ENCODE measurements around the gene EMSY.

EMSY gene

GRCh38 chr11:76495019-76495418 lies 50.2 kb downstream of the EMSY start:
- H3K4me3 ChIP-seq (ENCODE audit: low read length): no peak overlapping the region
- TF ChIP-seq CTCF (IDR thresholded peaks at IDR 0.05; ENCODE audit: insufficient read depth, low read depth, low read length, missing control alignments): no peak
- no peak for DNase-seq (ENCODE audit: low read depth)

DNA sequence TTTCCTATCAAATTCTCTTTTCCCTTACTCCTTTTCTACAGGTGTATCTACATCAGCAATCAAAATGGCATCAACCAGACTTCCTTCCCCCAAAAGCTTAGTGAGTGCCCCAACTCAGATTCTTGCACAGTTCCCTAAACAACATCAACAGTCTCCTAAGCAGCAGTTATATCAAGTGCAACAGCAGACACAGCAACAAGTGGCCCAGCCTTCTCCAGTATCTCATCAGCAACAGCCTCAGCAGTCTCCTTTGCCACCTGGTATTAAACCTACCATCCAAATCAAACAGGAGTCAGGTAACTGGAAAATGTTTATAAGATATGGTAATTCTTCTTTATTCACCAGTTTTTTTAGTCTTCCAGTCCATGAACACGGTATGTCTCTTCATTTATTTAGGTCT lies 51.4 kb downstream of the EMSY start:
- H3K4me3 ChIP-seq (ENCODE audit: low read length): no peak overlapping the region
- DNase-seq (ENCODE audit: low read depth): no peak
- no peak for TF ChIP-seq CTCF (IDR thresholded peaks at IDR 0.05; ENCODE audit: insufficient read depth, low read depth, low read length, missing control alignments)

DNA sequence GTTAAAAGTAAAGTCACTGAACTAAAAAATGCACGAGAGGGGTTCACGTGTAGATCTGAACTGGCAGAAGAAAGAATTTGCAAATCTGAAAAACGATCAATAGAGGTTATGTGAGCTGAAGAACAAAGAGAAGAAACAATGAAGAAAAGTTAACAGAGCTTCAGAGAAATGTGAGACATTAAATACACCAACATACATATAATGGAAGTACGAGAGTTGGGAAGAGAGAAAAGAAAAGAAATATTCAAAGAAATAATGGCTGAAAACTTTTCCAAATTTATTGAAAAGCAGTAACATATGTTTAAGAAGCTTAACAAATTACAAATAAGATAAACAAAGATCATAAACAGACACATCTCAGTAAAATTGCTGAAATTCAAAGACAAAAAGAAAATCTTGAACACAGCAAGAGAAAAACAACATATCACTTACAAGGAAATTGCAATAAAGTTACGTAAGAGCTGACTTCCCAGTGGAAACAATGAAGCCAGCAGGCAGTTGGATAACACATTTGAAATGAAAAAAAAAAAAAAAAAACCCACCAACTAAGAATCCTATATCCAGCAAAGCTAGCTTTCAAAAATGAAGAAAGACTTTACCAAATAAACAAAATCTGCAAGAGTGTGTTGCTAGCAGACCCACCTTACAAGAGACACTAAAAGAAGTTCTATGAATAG lies 56.8 kb downstream of the EMSY start:
- peak; percentile 3 for DNase-seq (ENCODE audit: low read depth)
- no peak overlapping the region for H3K4me3 ChIP-seq (ENCODE audit: low read length)
- no peak for TF ChIP-seq CTCF (IDR thresholded peaks at IDR 0.05; ENCODE audit: insufficient read depth, low read depth, low read length, missing control alignments)

- DNase-seq (ENCODE audit: low read depth): no peak
- TF ChIP-seq CTCF (IDR thresholded peaks at IDR 0.05; ENCODE audit: insufficient read depth, low read depth, low read length, missing control alignments): no peak
- no peak overlapping the region for H3K4me3 ChIP-seq (ENCODE audit: low read length)
Measured at GRCh38 chr11:76506833-76507232, 62.0 kb downstream of the EMSY start.

- TF ChIP-seq CTCF (IDR thresholded peaks at IDR 0.05; ENCODE audit: insufficient read depth, low read depth, low read length, missing control alignments): no peak
- no peak for DNase-seq (ENCODE audit: low read depth)
- no peak overlapping the region for H3K4me3 ChIP-seq (ENCODE audit: low read length)
Measured at GRCh38 chr11:76510060-76511047, 65.5 kb downstream of the EMSY start.

DNA sequence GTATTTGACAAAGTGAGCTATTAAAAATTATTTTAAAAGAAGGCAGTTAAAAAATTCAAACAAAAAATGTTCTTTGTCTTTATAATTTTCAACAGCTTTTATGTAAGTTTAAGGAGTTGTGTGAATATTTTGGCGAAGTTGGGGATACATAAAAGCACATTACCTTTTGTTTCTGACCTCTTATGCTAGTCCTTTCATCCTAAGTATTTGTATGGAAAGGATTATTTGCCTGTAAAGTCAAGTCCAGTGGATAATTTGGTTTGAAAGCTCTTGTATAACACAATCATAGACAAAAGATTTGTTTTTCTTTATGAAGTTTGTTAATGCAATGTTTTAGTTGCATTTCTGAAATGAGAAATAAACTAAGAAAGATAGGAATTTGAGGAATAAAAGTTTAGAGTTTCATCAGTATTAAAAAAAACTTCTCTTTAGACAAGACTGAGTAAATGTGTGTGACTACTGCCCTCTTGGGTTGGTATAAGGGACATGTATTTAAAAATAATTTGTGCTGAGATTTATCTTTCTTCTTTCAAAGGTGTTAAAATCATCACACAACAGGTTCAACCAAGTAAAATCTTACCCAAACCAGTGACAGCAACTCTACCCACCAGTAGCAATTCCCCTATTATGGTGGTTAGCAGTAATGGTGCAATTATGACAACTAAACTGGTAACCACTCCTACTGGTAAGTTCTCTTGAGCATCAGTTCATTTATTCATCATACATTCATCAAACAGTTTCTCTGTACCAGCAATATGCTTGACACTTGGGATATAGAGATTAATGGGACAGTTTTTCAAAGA lies 68.2 kb downstream of the EMSY start:
- TF ChIP-seq CTCF (IDR thresholded peaks at IDR 0.05; ENCODE audit: insufficient read depth, low read depth, low read length, missing control alignments): peak; percentile 20
- peak; percentile 42 for DNase-seq (ENCODE audit: low read depth)
- H3K4me3 ChIP-seq (ENCODE audit: low read length): no peak overlapping the region
